Measurements from ENCODE around the gene PRKAB2.
"Not testable (repeated sequence)": the region's sequence is repeated elsewhere in the genome, so short reads cannot be mapped to it uniquely, and the experiment has no call there.

The PRKAB2 gene

DNA sequence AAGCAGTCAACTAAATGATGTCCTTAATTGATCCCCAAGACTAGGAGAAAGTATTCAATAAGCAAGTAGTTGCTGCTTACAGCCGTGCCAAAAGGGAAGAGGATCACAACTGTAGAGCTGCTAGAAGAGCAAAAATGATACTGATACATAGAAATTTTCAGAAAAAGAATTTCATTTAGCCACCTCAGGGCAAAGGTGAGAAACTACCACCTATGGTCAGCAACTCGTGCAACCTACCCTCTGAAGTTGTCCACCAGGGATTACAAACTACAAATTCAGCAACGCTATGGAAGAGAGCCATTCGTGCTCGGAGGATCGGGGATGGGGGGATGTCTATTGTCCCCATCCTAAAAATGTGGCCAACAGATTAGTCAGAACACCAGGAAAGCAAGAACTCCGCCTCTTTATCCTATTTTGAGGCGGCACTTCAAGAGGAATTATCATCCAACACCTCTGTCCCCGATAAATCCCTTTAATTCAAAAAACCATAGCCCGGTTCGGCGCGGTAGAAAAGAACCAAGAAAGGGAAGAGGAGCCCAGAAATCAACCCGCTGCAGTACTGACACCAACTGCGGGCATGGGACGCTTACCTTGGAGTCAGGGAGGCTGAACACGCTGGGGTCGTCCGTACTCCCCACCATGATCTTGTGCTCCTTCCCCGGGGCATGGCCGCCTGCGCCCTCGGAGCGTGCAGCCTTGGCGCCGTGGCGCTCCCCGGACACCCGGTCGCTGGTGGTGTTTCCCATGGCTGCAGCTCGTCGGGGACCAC lies 687 bp downstream of the PRKAB2 start:
- DNase-seq (ENCODE audit: low read depth) = no peak

DNA sequence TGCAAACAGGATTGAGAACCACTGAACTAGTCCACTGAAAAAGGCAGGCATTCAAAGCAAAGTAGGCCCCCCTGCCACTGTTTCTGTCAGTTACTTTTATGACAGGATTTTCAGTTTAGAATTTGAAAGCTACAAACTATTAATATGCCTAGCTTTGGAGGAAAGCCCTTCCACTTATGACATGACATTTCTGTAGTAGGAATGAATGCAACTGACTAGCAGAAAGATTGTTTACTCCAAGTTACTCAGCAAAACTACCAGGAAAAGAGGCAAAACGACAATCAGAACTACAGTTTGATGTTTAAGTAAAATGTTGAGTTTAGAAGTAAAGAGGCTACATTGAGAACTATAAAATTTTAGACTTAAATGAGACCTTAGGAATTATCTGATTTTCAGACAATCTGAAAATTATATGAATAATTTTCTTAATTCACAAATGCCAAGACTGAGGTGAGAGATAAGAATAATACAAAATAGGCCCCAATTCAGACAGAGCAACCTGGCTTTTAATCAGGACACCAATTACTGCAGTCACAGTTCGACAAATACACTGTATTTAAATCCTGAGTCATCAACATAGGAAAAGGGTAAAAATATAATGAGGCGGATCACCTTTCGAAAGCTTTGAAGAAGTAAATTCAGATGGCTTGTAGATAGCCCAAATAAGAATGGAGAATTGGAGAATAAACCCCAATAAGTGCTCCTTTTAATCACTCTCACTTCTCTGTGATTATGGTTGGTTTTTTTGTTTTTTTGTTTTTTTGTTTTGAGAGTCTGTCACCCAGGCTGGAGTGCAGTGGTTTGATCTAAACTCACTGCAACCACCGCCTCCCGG lies 2.2 kb downstream of the PRKAB2 start:
- no peak for DNase-seq (ENCODE audit: low read depth)

DNA sequence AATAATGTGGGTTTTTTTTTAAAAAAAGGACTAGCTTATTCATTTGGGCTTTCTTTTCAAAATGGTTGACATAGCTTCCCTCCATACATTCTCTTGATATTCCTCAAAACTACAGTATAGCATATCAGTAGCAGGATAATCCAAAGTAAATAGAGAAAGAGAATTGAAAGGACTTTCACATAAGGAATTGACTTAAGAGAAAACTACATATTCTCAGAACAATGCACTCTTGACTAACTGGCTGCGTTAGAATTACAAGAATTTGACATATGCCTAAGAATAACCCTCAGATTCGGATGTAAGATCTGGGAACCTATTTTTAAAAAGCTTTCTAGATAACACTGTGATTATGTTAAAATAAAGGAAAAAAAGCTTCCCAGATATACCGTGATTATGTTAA lies 3.1 kb downstream of the PRKAB2 start:
- no peak for DNase-seq (ENCODE audit: low read depth)

DNA sequence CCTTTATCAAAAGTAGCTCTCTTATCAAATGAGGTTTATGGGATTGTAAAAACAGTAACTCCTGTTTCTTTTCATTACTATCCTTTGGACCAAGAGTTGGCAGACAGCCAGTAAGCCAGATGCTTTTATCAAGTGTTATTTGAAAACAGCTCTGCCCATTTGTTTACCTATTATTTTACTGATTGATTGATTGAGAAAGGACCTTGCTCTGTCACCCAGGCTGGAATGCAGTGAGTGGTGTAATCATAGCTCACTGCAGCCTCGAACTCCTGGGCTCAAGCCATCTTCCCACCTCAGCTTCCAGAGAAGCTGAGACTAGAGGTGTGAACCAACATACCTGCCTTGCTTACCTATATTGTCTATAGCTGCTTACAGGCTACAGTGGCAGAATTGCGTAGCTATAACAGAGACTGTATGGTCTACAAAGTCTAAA lies 3.6 kb downstream of the PRKAB2 start:
- DNase-seq (ENCODE audit: low read depth) = no peak

DNA sequence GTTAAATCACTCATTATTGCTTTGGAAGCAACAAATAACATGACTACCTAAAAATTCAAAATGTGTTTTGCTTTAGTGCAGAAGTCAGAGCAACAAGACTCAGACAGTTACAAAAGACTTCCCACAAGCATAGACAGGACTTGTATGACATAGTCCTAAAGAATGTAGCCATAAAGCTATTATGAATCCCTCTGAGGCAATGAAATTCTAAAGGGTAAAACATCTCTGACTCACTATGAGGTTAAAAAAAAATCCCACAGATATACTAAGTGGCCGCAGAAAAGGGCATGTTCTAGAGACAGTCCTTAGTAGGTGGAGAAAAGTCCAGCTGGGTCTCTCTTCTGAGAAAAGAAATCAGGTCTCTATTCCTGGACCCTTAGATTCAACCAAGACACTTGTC lies 4.9 kb downstream of the PRKAB2 start:
- no peak for DNase-seq (ENCODE audit: low read depth)

DNA sequence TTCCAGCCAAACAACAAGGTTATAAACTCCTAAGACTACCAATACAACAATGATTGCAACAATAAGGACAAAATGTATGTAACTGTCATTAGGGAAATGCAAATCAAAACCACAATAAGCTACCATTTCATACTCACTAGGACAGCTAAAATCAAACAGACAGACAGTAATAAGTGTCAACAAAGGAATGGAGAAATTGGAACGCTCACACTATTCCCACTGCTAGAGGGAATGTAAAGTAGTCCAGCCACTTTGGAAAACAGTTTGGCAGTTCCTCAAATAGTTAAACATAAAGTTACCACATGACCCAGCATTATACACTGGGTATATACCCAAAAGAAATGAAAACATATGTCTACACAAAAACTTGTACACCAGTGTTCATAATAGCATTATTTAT lies 9.3 kb downstream of the PRKAB2 start:
- DNase-seq (ENCODE audit: low read depth) = no peak

DNA sequence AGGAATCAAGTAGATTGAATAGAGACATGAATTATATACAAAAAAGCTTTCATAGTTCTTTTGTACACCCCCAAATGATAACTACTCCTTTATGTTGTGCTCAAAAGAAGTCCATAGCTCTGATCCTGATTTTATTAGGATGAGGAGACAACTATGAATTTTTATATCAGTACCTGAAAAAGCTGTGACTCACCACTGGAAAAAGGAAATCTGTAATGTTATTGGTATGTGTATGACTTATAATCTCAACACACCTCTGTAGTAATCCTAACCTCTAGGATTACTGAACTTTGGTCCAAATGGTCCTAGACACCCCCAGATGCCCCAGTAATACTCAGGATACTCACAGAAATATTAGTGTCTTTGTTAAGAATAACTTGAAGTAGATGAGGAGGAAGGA lies 10.2 kb downstream of the PRKAB2 start:
- DNase-seq (ENCODE audit: low read depth) = no peak

DNA sequence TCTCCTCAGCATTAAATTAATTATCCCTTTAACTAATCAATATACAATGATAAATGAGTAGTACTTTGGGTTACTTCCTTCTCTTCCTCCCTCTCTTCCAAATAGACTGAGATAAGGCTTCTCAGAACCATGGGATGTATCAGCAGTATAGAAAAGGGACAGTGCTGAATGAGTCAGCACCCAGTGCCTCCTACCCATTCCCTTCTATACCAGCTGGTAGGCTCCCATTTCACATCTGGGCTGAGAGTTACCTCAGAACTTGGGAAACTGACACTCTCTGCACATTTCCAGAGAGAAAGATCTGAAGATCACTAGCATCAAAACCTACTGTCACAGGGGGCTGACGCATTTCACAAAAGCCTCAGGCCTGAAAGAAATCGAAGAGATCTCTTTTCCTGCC lies 15.2 kb downstream of the PRKAB2 start:
- DNase-seq (ENCODE audit: low read depth) = not testable (repeated sequence)

DNA sequence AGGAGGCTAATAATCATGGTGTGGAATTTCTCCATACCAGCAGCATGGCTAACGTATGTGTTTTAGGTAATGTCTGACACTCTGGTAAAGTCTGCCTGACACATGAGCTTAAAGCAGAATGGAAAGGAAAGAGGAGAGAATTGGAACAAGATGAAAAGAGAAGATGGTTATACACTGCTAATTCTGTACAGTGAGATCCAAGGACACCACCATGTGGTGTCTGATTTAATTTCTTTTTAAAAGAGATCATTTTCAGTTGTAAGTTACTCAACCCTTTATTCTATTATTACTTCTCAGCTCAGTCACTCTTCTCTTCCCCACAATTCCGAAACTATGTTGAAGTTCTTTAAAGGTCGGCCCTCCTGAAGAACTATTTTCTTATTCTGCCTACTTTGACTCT lies 15.6 kb downstream of the PRKAB2 start:
- no peak for DNase-seq (ENCODE audit: low read depth)

DNA sequence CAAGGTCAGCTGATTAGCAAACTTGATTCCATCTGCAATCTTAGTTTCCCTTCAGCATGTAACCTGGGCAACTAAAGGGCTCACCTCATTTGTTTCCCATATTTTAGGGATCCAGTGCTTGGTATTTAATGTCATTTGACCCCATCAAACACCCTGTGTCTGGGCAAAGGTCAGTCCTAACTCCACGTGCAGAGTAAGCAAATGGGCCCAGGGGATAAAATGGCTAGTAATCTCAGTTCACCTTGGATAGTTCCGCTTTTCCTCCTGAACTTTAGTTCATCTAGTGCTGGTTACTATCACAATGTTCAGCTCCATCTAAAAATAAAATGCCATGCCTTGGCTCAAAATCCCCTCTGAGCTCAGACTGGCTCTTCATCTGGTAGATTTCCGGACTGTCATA lies 19.5 kb downstream of the PRKAB2 start:
- no peak for DNase-seq (ENCODE audit: low read depth)

DNA sequence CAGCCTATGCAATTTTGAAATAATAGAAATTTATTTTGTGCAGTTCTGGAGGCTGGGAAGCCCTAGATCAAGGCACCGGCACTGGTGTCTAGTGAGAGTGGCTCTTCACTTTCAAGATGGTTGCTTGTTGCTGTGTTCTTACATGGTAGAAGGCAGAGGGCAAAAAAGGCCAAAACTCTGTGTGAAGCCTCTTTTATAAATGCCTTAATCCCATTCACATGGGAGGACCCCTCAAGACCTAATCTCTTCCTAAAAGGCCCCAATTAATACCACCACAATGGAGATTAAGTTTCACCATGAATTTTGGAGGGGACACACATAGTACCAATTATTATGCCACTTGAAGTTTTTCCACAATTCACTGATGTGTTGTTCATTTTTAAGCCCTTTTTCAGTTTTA lies 21.0 kb downstream of the PRKAB2 start:
- no peak for DNase-seq (ENCODE audit: low read depth)

DNA sequence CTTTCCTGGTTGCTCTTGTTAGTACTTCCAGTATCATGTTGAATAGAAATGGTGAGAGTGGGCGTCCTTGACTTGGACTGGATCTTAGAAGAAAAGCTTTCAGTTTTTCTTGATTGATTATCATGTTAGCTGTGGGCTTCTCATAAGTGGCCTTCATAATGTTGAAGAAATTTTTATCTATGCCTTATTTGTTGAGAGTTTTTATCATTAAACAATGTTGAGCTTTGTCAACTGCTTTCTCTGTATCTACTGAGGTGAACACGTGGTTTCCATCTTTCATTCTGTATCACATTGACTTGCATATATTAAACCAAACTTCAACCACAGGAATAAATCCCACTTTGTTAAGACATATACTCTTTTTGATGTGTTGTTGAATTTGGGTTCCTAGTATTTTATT lies 29.4 kb downstream of the PRKAB2 start:
- no peak for DNase-seq (ENCODE audit: low read depth)

DNA sequence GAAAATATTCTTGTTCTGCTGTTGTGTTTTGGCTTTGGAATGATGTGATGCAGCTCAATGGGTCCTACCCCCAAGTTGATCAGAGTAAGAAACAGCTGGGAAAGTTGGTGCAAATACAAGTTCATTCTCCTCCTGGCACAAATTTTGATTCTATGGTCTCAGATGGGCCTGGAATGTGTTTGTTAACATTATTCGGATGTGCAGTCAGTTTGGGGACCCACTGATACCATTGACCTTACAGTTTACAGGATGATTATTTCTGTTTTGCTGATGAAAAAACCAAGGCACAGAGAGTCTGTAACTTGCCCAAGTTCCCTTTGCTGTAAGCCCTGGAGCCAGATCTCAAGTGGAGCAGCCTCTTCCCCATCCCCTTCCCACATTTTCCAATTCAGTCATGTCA lies 41.5 kb downstream of the PRKAB2 start:
- not testable (repeated sequence) for DNase-seq (ENCODE audit: low read depth)

DNA sequence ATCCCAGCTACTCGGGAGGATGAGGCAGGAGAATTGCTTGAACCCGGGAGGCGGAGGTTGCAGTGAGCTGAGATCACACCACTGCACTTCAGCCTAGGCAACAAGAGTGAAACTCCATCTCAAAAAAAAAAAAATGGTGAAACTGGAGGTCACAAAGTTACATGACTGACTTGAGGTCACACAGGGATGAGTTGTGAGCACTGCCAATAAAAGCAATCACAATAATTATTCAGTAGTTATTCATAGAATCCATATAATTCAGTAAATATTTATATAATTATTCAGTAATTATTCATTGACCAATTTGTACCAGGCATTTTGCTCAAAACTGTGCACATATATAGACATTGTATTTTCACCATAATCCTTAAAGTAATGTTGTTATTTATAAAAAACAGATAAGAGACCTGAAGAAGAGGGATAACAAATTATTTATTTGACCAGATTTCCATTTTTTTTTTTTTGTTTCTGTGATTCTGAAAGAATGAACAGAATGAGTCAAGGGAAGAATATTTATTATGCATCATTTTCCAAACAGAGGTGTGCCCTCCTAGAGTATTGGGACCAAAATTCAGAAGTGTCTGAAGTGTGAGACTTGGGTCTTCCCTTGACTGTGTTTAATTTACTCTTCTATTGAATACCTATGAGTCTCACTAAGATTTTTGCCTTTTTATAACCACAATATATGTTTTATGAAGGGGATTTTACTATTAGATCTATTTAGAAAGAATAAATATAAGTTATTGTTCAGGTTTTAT lies 43.0 kb downstream of the PRKAB2 start:
- DNase-seq (ENCODE audit: low read depth) = no peak

DNA sequence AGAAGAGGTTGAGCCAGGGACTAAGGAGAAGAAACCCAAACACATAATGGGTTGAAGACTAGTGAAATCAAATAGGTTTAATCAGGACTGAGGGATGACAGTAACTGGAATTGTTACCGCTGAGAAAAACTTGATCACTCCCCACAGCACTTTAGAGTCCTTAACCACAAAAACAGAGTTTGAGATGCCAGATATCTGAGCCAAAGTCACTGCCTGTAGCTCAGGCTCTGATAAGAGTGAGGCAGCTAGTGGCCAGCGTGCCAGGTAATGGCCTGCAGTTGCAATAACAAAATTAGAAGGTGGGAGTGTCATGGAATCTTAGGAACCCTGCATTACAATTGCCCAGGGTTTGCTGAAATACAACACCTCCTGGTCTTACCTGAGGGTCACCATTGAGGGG lies 48.0 kb downstream of the PRKAB2 start:
- DNase-seq (ENCODE audit: low read depth) = no peak

DNA sequence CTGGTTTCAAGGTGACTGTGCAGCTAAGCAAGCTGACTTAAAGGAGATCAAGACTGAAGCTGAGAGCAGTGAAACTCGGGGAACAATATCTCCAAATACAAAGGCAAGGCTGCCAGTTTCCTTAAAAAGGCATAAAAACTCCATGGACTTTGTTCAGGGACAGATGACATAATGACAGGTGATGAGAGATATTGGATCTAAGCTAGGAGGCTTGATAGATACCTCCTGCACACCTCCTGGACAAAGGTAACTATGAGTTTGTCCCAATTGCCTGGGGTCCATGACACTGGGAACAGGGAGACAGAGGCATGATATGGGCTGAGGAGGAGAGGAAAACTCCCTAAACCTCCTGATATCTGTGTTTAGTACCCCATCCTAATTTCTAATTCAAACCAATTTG lies 55.2 kb downstream of the PRKAB2 start:
- no peak for DNase-seq (ENCODE audit: low read depth)

DNA sequence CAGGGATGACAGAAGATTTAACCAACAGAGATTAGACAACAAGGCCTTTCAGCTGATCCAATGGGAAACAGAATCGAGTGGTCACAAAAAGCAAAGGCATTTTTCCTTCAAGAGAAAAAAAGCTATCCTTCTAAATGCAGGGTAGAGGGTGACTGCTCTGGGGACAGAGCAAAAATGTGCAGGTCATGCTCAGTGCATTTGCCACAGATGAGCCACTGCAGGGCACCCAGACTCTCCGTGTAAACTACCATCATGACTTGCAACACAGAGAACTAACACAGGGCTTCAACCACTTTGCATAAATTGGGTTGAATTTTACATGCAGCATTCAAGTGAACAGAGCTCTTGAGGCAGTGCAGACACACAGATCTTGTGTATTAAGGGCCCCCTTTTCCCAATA lies 56.8 kb downstream of the PRKAB2 start:
- DNase-seq (ENCODE audit: low read depth) = no peak

DNA sequence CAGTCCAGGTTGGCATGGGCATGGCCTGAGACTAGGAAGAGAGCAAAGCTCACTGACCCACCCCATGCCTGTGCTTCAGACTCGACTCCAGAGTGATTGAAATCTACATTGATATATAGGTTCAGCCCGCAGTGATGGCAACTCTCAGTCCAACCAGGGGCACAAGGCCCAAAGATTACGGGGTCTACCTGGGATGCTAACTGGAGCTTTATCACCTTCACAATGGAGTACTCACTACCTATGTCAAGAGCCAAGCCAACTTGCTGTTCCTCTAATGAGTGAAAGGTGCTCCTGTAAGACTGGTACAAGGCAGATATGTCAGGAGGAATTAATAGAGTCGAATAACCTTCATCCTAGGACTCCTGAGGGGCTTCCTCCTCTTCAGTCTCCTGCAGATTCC lies 57.2 kb downstream of the PRKAB2 start:
- not testable (repeated sequence) for DNase-seq (ENCODE audit: low read depth)

DNA sequence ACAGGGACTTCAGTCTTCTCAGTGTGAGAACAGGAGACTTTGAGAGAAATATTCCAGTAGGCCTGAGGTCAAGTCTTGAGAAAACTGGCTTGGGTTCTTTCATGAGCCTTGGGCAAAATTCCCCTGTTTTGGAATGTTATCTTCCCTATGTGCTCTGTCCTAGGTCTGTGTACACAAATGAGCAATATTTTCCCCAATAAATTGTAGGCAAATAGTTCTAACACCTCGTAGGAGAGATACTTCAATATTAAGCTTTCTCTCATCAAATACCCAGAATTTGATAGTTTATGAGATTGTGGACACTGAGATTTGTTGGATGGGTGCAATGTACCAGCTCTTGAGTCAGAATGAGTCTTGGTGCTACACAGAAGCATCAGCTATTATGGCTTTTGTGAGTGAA lies 57.9 kb downstream of the PRKAB2 start:
- DNase-seq (ENCODE audit: low read depth) = not testable (repeated sequence)

DNA sequence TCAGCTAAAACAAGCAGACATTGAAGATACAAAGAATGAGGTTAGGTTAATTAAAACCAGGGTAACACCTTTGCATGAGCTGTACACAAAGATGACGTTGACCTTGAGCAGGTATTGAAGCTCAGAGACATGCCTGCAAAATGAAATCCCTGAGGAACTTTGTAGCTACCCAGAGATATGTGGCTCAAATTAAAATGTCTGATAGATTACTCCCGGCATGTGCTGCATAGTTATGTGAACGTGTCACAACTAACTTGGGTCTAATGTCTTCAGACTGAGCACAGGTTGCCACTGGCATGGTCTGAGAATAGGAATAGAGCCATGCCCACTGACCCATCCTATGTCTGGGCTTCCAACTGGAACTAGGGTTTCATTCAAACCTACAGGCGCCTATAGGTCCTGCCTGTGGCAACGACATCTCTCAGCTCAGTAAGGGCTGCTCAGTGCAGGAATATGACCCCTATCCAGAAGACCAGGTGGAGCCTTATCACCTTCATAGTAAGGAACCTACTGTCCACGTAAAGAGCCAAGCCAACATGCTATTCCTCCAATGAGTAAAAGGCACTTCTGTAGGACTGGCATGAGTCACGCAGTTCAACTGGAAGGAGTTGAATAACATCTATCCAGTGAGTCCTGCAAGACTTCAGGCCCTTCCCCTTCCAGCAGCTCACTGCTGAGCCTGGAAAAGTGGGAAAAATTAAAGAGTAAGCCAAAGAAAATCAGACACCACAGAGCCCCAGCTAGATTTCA lies 60.7 kb downstream of the PRKAB2 start:
- no peak for DNase-seq (ENCODE audit: low read depth)

DNA sequence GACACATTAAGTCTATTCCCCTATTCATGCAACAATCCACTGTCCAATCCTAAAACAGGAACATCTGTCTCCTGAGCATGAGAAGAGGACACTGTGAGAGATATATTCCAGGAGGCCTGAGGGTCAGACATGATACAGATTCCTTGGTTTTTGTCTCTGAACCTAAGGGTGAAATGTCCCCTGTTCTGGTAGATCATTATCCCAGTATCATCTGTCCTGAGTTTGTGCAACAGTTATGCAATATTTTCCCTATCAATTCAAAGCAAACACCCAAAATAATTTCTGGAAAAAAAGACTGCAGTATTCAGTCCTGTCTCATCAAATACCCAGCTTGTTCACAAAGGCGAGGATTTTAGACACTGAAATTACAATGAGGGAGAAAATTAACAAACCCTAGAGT lies 61.4 kb downstream of the PRKAB2 start:
- no peak for DNase-seq (ENCODE audit: low read depth)

DNA sequence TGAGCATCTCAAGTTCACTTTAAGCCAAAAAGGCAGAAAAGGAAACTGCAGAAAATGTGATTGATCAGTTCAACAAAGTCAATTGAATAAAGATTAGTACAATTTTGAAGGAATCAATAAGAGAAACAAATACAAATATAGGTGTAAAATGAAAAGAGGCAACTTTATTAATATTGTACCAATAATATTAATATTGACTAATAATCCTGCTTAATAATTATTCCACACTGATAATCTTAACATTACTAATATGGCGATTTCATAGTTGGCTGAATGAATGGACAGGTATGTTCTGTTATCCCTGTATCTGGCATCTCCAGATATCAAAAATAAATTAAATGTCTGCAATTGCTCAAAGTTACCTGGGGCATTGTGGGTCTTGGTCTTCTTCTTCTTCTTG lies 61.8 kb downstream of the PRKAB2 start:
- DNase-seq (ENCODE audit: low read depth) = no peak

Data from activated gamma-delta T cell treated with anti-CD3 and anti-CD28 coated beads, Interleukin-2, amount 50 U/mL, for 16 hours (primary cell).